ENCODE data around the gene DSC3. TPM values are rescaled to one million over a fixed set of nuclear protein-coding genes. Genes with fewer than 3 reads are reported as not detected.

Gene DSC3
- total RNA-seq, 1 donor from 2014 or later = not detected

DNA sequence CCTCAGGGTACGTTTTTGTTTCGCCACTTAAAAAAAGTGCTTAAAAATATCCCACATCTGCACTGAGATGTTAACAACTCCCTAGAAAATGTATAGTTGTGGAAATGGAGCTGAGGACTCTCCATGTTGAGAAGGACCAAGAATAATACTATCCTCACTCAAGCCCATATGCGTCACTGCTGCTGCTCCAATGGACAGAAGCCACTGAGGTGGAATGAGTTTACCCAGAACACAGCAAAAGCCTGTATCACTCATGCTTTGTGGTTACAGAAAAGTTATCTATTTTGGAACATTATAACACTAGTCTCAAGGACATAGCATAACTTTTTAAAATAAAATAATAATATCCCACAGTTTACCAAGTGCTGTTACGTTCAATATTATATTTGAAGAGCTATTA lies 31.9 kb downstream of the DSC3 start:
- ChIA-PET CTCF (no interaction called here), POLR2A (no interaction called here)
- Mint-ChIP-seq H3K36me3 (ENCODE audit: low read depth) (no peaks in the 10 kb centered on the region), H3K4me1 (no peaks in the 10 kb centered on the region), H3K27me3 (no peaks in the 10 kb centered on the region), H3K4me3 (no peak overlapping the region), H3K9me3 (no peaks in the 10 kb centered on the region), H3K27ac (no peak overlapping the region)
- no peak for TF ChIP-seq CTCF (IDR thresholded peaks at IDR 0.05)
- intact Hi-C loops (cut with micrococcal nuclease) = no loop called here
- no peak for DNase-seq
- ATAC-seq (ENCODE audit: low read depth) = no peak

DNA sequence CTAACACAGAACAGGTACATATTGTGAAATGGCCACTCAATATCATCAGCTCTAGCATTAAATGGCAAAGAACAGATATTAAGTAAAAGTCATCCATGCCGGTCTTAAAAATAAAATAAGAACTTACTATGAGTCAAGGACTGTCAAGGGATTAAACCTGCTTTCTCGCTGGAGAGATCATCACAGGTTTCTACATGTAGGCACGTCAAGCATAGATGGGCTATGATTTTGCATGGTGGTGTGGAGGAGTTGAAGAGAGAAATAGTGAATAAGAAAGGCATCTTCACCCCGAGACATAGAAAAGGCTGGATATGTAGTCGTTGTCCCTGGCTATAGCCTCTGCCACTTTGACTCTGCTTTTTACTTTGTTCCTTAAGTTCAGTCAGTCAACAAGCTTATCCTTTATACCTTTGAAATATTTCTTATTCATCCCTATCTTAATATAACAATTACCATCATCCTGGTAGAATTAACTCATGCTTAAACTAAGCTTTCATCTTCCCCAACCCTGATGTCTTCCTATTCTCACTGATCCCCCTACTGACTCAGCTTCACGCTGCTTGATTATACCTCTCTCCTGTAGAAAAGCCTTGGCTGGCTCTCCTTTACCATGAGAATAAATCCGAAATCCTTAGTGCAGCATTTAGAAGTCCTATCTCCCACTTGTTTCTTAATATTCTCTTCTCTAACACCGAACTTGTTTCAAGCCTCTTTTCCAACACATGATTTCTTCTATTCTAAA lies 42.5 kb downstream of the DSC3 start:
- Mint-ChIP-seq H3K36me3 (ENCODE audit: low read depth) (no peaks in the 10 kb centered on the region), H3K4me1 (no peaks in the 10 kb centered on the region), H3K27me3 (no peaks in the 10 kb centered on the region), H3K9me3 (peaks cover 4% of the 10 kb centered on the region), H3K4me3 (no peak overlapping the region), H3K27ac (no peak overlapping the region)
- DNase-seq = no peak
- TF ChIP-seq CTCF (IDR thresholded peaks at IDR 0.05) = no peak
- POLR2A ChIA-PET = no interaction called here
- ATAC-seq (ENCODE audit: low read depth) = no peak
- intact Hi-C loops (cut with micrococcal nuclease) = loop anchor here (5.0 kb wide), 1 partner anchor 53 kb away; no protein-coding TSS in a partner anchor
- CTCF ChIA-PET = no interaction called here

DNA sequence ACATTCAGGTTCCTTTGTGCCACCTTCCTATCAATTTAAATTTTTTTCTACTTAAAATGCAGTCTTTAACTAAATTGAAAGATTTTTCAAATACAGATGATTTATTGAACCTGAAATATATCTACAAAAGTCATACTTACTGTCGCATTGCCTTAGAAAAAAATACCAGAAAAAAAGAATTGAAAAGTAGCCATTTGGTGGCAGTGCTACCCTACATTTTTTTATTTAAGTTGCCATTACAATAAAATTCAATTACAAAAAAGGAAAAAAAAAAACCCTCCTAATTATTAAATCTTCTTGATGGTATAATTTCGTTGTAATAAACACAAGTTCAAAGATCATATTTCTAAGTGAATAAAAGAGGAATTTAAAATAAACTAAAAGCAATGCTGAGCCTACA lies 43.4 kb downstream of the DSC3 start:
- CTCF ChIA-PET = no interaction called here
- H3K27me3 Mint-ChIP-seq = no peaks in the 10 kb centered on the region
- H3K4me1 Mint-ChIP-seq = no peaks in the 10 kb centered on the region
- POLR2A ChIA-PET = no interaction called here
- TF ChIP-seq CTCF (IDR thresholded peaks at IDR 0.05) = no peak
- intact Hi-C loops (cut with micrococcal nuclease) = loop anchor here (5.0 kb wide), 1 partner anchor 52 kb away; no protein-coding TSS in a partner anchor
- no peak for ATAC-seq (ENCODE audit: low read depth)
- no peak overlapping the region for H3K4me3 Mint-ChIP-seq
- no peaks in the 10 kb centered on the region for H3K36me3 Mint-ChIP-seq (ENCODE audit: low read depth)
- DNase-seq = no peak
- peaks cover 4% of the 10 kb centered on the region for H3K9me3 Mint-ChIP-seq
- no peak overlapping the region for H3K27ac Mint-ChIP-seq

DNA sequence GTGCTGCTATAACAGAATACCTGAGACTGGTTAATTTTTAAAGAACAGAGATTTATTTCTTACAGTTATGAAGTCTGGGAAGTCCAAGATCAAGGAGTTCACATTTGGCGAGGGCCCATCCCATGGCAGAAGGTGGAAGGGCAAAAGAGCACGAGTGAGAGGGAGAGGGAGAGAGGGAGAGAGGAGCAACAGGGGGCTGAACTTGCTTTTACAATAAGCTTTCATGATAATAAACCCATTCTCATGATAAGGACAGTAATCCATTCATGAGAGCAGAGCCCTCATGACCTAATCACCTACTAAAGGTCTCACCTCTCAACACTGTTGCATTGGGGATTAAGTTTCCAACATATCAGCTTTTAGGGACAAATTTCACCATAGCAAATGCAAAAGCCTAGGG lies 45.3 kb downstream of the DSC3 start:
- POLR2A ChIA-PET = no interaction called here
- intact Hi-C loops (cut with micrococcal nuclease) = loop anchor here (5.0 kb wide), 1 partner anchor 50 kb away; no protein-coding TSS in a partner anchor

GRCh38 chr18:30992231-30992630 lies 50.3 kb downstream of the DSC3 start:
- POLR2A ChIA-PET = no interaction called here
- Mint-ChIP-seq H3K27me3 (no peaks in the 10 kb centered on the region), H3K36me3 (ENCODE audit: low read depth) (no peaks in the 10 kb centered on the region)

More for the DNA sequence above, 45.3 kb downstream of the DSC3 start:
- ATAC-seq (ENCODE audit: low read depth) = no peak
- Mint-ChIP-seq H3K9me3 (no peaks in the 10 kb centered on the region), H3K4me1 (no peaks in the 10 kb centered on the region), H3K27me3 (no peaks in the 10 kb centered on the region), H3K4me3 (no peak overlapping the region), H3K27ac (no peak overlapping the region), H3K36me3 (ENCODE audit: low read depth) (no peaks in the 10 kb centered on the region)
- TF ChIP-seq CTCF (IDR thresholded peaks at IDR 0.05) = no peak
- no peak for DNase-seq
- CTCF ChIA-PET = no interaction called here

More at GRCh38 chr18:30992231-30992630, 50.3 kb downstream of the DSC3 start:
- intact Hi-C loops (cut with micrococcal nuclease) = no loop called here
- Mint-ChIP-seq H3K9me3 (peaks cover 2% of the 10 kb centered on the region), H3K27ac (no peak overlapping the region), H3K4me3 (no peak overlapping the region), H3K4me1 (no peaks in the 10 kb centered on the region)
- no peak for TF ChIP-seq CTCF (IDR thresholded peaks at IDR 0.05)
- ATAC-seq (ENCODE audit: low read depth) (no peak), DNase-seq (no peak)
- CTCF ChIA-PET = no interaction called here

Data from activated B cell treated with CpG ODN at 0.5 μM for 24 hours (primary cell).